ENCODE measurements around the gene PHF21A. TPM values are rescaled to one million over a fixed set of nuclear protein-coding genes. Genes with fewer than 3 reads are reported as not detected.

PHF21A gene
- total RNA-seq, 4 donors from 2014 or later: 9.8 to 20.2 (median 15.4) TPM

DNA sequence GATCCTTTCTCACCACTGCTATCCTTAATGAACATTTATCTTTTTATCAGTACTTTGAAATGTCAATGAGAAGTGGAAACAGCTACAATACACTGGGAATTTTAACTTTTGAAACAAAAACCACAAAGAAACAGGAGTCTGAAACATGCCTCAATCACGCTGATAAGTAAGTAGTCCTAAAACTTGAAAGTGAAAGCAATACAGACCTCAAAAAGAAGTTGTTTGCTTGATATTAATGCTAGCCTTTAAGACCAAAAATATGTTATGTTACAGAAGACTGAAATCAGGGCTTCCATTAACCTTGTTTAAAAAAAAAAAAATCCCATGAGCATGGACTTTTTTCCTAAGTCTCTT, 21.3 kb downstream of the PHF21A start:
- DNase-seq (no peak), ATAC-seq (no peak)
- peak overlapping the region; percentile 1 to 50 (median 30) for H3K27ac ChIP-seq
- H3K4me1 ChIP-seq: peaks cover 44 to 53% of the 10 kb centered on the region in 2 donors
- intact Hi-C loops (cut with DNase I; ENCODE audit: low total_unique reads) (no loop called here), in situ Hi-C loops (cut with MboI; ENCODE audit: low sequenced_read_pairs in 4 of 4) (no loop called here)
- TF ChIP-seq, protein P1, sequence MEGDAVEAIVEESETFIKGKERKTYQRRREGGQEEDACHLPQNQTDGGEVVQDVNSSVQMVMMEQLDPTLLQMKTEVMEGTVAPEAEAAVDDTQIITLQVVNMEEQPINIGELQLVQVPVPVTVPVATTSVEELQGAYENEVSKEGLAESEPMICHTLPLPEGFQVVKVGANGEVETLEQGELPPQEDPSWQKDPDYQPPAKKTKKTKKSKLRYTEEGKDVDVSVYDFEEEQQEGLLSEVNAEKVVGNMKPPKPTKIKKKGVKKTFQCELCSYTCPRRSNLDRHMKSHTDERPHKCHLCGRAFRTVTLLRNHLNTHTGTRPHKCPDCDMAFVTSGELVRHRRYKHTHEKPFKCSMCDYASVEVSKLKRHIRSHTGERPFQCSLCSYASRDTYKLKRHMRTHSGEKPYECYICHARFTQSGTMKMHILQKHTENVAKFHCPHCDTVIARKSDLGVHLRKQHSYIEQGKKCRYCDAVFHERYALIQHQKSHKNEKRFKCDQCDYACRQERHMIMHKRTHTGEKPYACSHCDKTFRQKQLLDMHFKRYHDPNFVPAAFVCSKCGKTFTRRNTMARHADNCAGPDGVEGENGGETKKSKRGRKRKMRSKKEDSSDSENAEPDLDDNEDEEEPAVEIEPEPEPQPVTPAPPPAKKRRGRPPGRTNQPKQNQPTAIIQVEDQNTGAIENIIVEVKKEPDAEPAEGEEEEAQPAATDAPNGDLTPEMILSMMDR (IDR thresholded peaks at IDR 0.05 in 4 of 5, conservative IDR thresholded peaks at IDR 0.05 in 1 of 5): no peak
- TF ChIP-seq POLR2A (IDR thresholded peaks at IDR 0.05): no peak
- H3K4me3 ChIP-seq: peak overlapping the region; percentile 0 to 4 (median 1)
- no peaks in the 10 kb centered on the region for H3K27me3 ChIP-seq
- no peaks in the 10 kb centered on the region for H3K9me3 ChIP-seq
- no peaks in the 10 kb centered on the region for H3K36me3 ChIP-seq

- Histone ChIP-seq H3K27me3 (no peaks in the 10 kb centered on the region), H3K9me3 (no peaks in the 10 kb centered on the region), H3K4me3 (no peak overlapping the region), H3K4me1 (no peaks in the 10 kb centered on the region), H3K27ac (no peak overlapping the region), H3K36me3 (no peaks in the 10 kb centered on the region)
- intact Hi-C loops (cut with DNase I; ENCODE audit: low total_unique reads) (no loop called here), in situ Hi-C loops (cut with MboI; ENCODE audit: low sequenced_read_pairs in 4 of 4) (no loop called here)
- TF ChIP-seq, protein P1 (IDR thresholded peaks at IDR 0.05 in 4 of 5, conservative IDR thresholded peaks at IDR 0.05 in 1 of 5): no peak
- no peak for TF ChIP-seq POLR2A (IDR thresholded peaks at IDR 0.05)
- ATAC-seq (no peak), DNase-seq (no peak)
Observed at GRCh38 chr11:46090375-46090774, 30.9 kb downstream of the PHF21A start.

DNA sequence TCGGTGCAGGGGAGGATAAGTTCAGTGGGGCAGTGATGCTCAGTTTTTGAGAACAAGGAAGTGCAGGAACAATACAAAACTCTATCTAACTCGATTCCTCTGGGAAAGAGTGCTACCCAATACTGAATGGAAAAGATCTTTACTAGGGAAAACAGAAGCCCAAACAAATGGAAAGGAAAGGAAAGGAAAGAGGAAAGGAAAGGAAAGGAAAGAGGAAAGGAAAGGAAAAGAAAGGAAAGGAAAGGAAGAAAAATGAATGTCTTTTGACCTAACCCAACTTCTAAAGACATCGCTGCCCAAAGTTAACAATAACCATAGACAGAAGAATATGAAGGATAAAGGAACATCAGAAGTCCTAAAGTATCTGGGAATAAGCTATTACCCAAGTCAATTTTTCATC, 41.6 kb downstream of the PHF21A start:
- TF ChIP-seq, protein P1 (IDR thresholded peaks at IDR 0.05 in 4 of 5, conservative IDR thresholded peaks at IDR 0.05 in 1 of 5): no peak
- Histone ChIP-seq H3K27ac (no peak overlapping the region), H3K27me3 (no peaks in the 10 kb centered on the region), H3K9me3 (no peaks in the 10 kb centered on the region), H3K4me3 (no peak overlapping the region), H3K36me3 (peaks cover 0 to 14% of the 10 kb centered on the region in 2 donors), H3K4me1 (no peaks in the 10 kb centered on the region)
- intact Hi-C loops (cut with DNase I; ENCODE audit: low total_unique reads) (no loop called here), in situ Hi-C loops (cut with MboI; ENCODE audit: low sequenced_read_pairs in 4 of 4) (no loop called here)
- no peak for ATAC-seq
- DNase-seq: no peak

- Histone ChIP-seq H3K27me3 (no peaks in the 10 kb centered on the region), H3K4me3 (no peak overlapping the region), H3K9me3 (no peaks in the 10 kb centered on the region), H3K27ac (no peak overlapping the region), H3K4me1 (peaks cover 5 to 9% of the 10 kb centered on the region in 2 donors), H3K36me3 (no peaks in the 10 kb centered on the region)
- in situ Hi-C loops (cut with MboI; ENCODE audit: low sequenced_read_pairs in 4 of 4): no loop called here
- DNase-seq (no peak), ATAC-seq (no peak)
- no peak for TF ChIP-seq POLR2A (IDR thresholded peaks at IDR 0.05)
- TF ChIP-seq, protein P1 (IDR thresholded peaks at IDR 0.05 in 4 of 5, conservative IDR thresholded peaks at IDR 0.05 in 1 of 5): no peak
- intact Hi-C loops (cut with DNase I; ENCODE audit: low total_unique reads): no loop called here
Observed at GRCh38 chr11:46075928-46076327, 45.3 kb downstream of the PHF21A start.

GRCh38 chr11:46075168-46075567, 46.1 kb downstream of the PHF21A start:
- Histone ChIP-seq H3K27me3 (no peaks in the 10 kb centered on the region), H3K36me3 (no peaks in the 10 kb centered on the region), H3K9me3 (no peaks in the 10 kb centered on the region), H3K27ac (no peak overlapping the region), H3K4me1 (peaks cover 5 to 9% of the 10 kb centered on the region in 2 donors), H3K4me3 (no peak overlapping the region)
- intact Hi-C loops (cut with DNase I; ENCODE audit: low total_unique reads) (no loop called here), in situ Hi-C loops (cut with MboI; ENCODE audit: low sequenced_read_pairs in 4 of 4) (no loop called here)
- DNase-seq (no peak), ATAC-seq (no peak)
- TF ChIP-seq POLR2A (IDR thresholded peaks at IDR 0.05): no peak
- TF ChIP-seq, protein P1 (IDR thresholded peaks at IDR 0.05 in 4 of 5, conservative IDR thresholded peaks at IDR 0.05 in 1 of 5): no peak

Measured in gastrocnemius medialis (tissue), 4 donors.